Measurements from ENCODE around the gene BCL3. TPM values are rescaled to one million over a fixed set of nuclear protein-coding genes. Genes with fewer than 3 reads are reported as not detected.

The BCL3 gene
- total RNA-seq, 2 donors from 2014 or later: 81.5 to 103 TPM

- intact Hi-C loops (cut with DNase I, micrococcal nuclease): no loop called here
- no peak for ATAC-seq
These were observed 11.1 kb upstream of the BCL3 start for GRCh38 chr19:44737238-44738071.

GRCh38 chr19:44738136-44738535 is 10.4 kb upstream of the BCL3 start:
- no peak for ATAC-seq
- no peak for DNase-seq
- intact Hi-C loops (cut with DNase I, micrococcal nuclease): no loop called here

More at GRCh38 chr19:44737238-44738071, 11.1 kb upstream of the BCL3 start:
- peak; percentile 8 to 25 for DNase-seq

- ATAC-seq: peak; percentile 29
- DNase-seq: peak; percentile 55 to 74
- intact Hi-C loops (cut with DNase I, micrococcal nuclease): no loop called here
These were observed 9.6 kb upstream of the BCL3 start for GRCh38 chr19:44738603-44739558.

- intact Hi-C loops (cut with DNase I, micrococcal nuclease): no loop called here
- ATAC-seq (no peak), DNase-seq (peak in 1 of 2 donors; percentile 36)
These were observed 8.1 kb upstream of the BCL3 start for GRCh38 chr19:44740351-44740824.

- DNase-seq: peak in 1 of 2 donors; percentile 58
- peak; percentile 17 for ATAC-seq
These were observed 7.2 kb upstream of the BCL3 start for GRCh38 chr19:44741258-44741731.

GRCh38 chr19:44741841-44742329 is 6.6 kb upstream of the BCL3 start:
- intact Hi-C loops (cut with DNase I, micrococcal nuclease): no loop called here
- DNase-seq: peak; percentile 97 to 99
- peak; percentile 80 for ATAC-seq

More at GRCh38 chr19:44741258-44741731, 7.2 kb upstream of the BCL3 start:
- intact Hi-C loops (cut with DNase I, micrococcal nuclease): no loop called here

GRCh38 chr19:44742330-44743061 is 6.0 kb upstream of the BCL3 start:
- ATAC-seq (no peak), DNase-seq (peak; percentile 28 to 43)
- intact Hi-C loops (cut with DNase I, micrococcal nuclease): no loop called here

- intact Hi-C loops (cut with DNase I, micrococcal nuclease): no loop called here
- DNase-seq (peak in 1 of 2 donors; percentile 32), ATAC-seq (no peak)
These were observed 3.6 kb upstream of the BCL3 start for GRCh38 chr19:44744871-44745332.

GRCh38 chr19:44745341-44745831 is 3.1 kb upstream of the BCL3 start:
- intact Hi-C loops (cut with DNase I, micrococcal nuclease): no loop called here
- peak; percentile 33 for ATAC-seq
- DNase-seq: peak; percentile 83 to 91

- intact Hi-C loops (cut with DNase I, micrococcal nuclease): no loop called here
- DNase-seq (peak in 1 of 2 donors; percentile 34), ATAC-seq (no peak)
These were observed 2.5 kb upstream of the BCL3 start for GRCh38 chr19:44745887-44746600.

- no peak for ATAC-seq
- intact Hi-C loops (cut with DNase I, micrococcal nuclease): no loop called here
- peak in 1 of 2 donors; percentile 44 for DNase-seq
These were observed 1.9 kb upstream of the BCL3 start for GRCh38 chr19:44746616-44746945.

- ATAC-seq: peak; percentile 75
- DNase-seq: peak; percentile 97 to 98
- intact Hi-C loops (cut with DNase I, micrococcal nuclease): no loop called here
These were observed 1.4 kb upstream of the BCL3 start for GRCh38 chr19:44746946-44747738.

GRCh38 chr19:44747739-44748425 is 626 bp upstream of the BCL3 start:
- peak; percentile 52 for ATAC-seq
- intact Hi-C loops (cut with DNase I, micrococcal nuclease): no loop called here
- peak; percentile 82 to 85 for DNase-seq

GRCh38 chr19:44749292-44749691 is 784 bp downstream of the BCL3 start:
- DNase-seq (peak in 1 of 2 donors; percentile 9), ATAC-seq (no peak)
- intact Hi-C loops (cut with DNase I, micrococcal nuclease): no loop called here

GRCh38 chr19:44749994-44750393 is 1.5 kb downstream of the BCL3 start:
- ATAC-seq (no peak), DNase-seq (peak in 1 of 2 donors; percentile 36)
- intact Hi-C loops (cut with DNase I, micrococcal nuclease): no loop called here

GRCh38 chr19:44752123-44752815 is 3.8 kb downstream of the BCL3 start:
- intact Hi-C loops (cut with DNase I, micrococcal nuclease): no loop called here
- ATAC-seq: no peak
- DNase-seq: no peak
